ENCODE data around the gene EIPR1. TPM values are rescaled to one million over a fixed set of nuclear protein-coding genes. Genes with fewer than 3 reads are reported as not detected.
A peak's percentile ranks its signal among the peaks of the same experiment; 100 is the strongest.

EIPR1 gene
- total and polyA plus RNA-seq, 2 of the 13 experiments (the other 11 are each of a cell fraction or from before 2014, with no cell fraction given), result 70.0 to 96.3 TPM

GRCh38 chr2:3302751-3303582 lies 74.7 kb downstream of the EIPR1 start (continued):
- TF ChIP-seq PRDM15 (CRISPR knock-in tag; IDR thresholded peaks at IDR 0.05), result no peak
- TF ChIP-seq SRSF9 (IDR thresholded peaks at IDR 0.05; ENCODE audit: borderline replicate concordance, insufficient read depth, low read depth, low read length, poor library complexity, severe bottlenecking), result no peak
- TF ChIP-seq CTCF (CRISPR knock-in tag; IDR thresholded peaks at IDR 0.05), result 0 out of 2 replicates have a peak, but pooled peaks have one; percentile 35
- no peak for TF ChIP-seq MBNL3 (CRISPR knock-in tag; conservative IDR thresholded peaks at IDR 0.05)
- TF ChIP-seq LCORL (IDR thresholded peaks at IDR 0.05), result no peak
- peak; percentile 33; the same call in 1 of the 2 replicates for TF ChIP-seq LCORL (CRISPR knock-in tag; IDR thresholded peaks at IDR 0.05)
- TF ChIP-seq SP4 (CRISPR knock-in tag; IDR thresholded peaks at IDR 0.05), result no peak
- no peak for TF ChIP-seq ZNF30 (CRISPR knock-in tag; IDR thresholded peaks at IDR 0.05)
- TF ChIP-seq TEAD3 (CRISPR knock-in tag; optimal IDR thresholded peaks at IDR 0.05; ENCODE audit: borderline replicate concordance), result peak; percentile 4
- no peak for TF ChIP-seq ZNF850 (CRISPR knock-in tag; conservative IDR thresholded peaks at IDR 0.05)
- 0 out of 2 replicates have a peak, but pooled peaks have one; percentile 32 for TF ChIP-seq DZIP1 (CRISPR knock-in tag; IDR thresholded peaks at IDR 0.05)
- peak; percentile 64; the same call in 1 of the 2 replicates for TF ChIP-seq BORCS8-MEF2B (CRISPR knock-in tag; IDR thresholded peaks at IDR 0.05)
- no peak for TF ChIP-seq ZBTB49 (CRISPR knock-in tag; IDR thresholded peaks at IDR 0.05; ENCODE audit: borderline replicate concordance)
- TF ChIP-seq RXRB (CRISPR knock-in tag; IDR thresholded peaks at IDR 0.05; ENCODE audit: borderline replicate concordance), result peak; percentile 57; the same call in 1 of the 2 replicates
- TF ChIP-seq BCL3 (CRISPR knock-in tag; IDR thresholded peaks at IDR 0.05), result no peak
- no peak for TF ChIP-seq ZNF256 (CRISPR knock-in tag; conservative IDR thresholded peaks at IDR 0.05)

Data from HepG2 (cell line).